AG04450 (cell line): ENCODE measurements around the gene RCAN1. TPM values are rescaled to one million over a fixed set of nuclear protein-coding genes. Genes with fewer than 3 reads are reported as not detected.

Experiments used
- CTCF ChIA-PET: fragments of 300-600, 350-600 bp; formaldehyde crosslinking; extraction: SDS; loops from one replicate; lab custom pipeline; 2022; ENCODE audit warnings: antibody characterized with exemption, inconsistent platforms; lab: Charles Lee
- POLR2A ChIA-PET: fragments of 350-600 bp; formaldehyde crosslinking; extraction: SDS; loops from one replicate; lab custom pipeline; 2021; ENCODE audit warnings: antibody characterized with exemption, inconsistent platforms; lab: Yijun Ruan, JAX
- DNase-seq: peaks from one replicate; pipeline ENCODE4 v3.0.0-alpha.2; 2011; ENCODE audit warnings: low read depth, low spot score
- H3K27ac ChIP-seq: one replicate; pipeline ENCODE4 v1.5.1; 2012; ENCODE audit warnings: low read depth, low read length, control low read depth
- H3K27me3 ChIP-seq: one replicate; pipeline ENCODE4 v1.6.0; 2012; ENCODE audit warnings: low read length; ENCODE audit not compliant: control insufficient read depth, insufficient read depth
- H3K4me3 ChIP-seq: 2 replicates; pipeline ENCODE4 v1.5.1; 2011; ENCODE audit warnings: mild to moderate bottlenecking, low read depth, low read length, control low read depth
- H3K9me3 ChIP-seq: 2 replicates; pipeline ENCODE4 v1.5.1; 2012; ENCODE audit warnings: low read length; ENCODE audit not compliant: control insufficient read depth, insufficient read depth
- polyA plus RNA-seq: library from polyadenylated mRNA; depleted of rRNA; stranded (reverse); fragments of >200 nt; gene quantifications from 2 replicates; pipeline ENCODE4 v1.2.3, GENCODE V29; 2011
- TF ChIP-seq, protein P1 (sequence below): IDR thresholded peaks from 2 replicates; pipeline ENCODE4 v1.5.1; 2011; ENCODE audit warnings: low read depth, low read length, control low read depth, inconsistent platforms

The RCAN1 gene
- polyA plus RNA-seq, 1 experiment, result 50.6 TPM

DNA sequence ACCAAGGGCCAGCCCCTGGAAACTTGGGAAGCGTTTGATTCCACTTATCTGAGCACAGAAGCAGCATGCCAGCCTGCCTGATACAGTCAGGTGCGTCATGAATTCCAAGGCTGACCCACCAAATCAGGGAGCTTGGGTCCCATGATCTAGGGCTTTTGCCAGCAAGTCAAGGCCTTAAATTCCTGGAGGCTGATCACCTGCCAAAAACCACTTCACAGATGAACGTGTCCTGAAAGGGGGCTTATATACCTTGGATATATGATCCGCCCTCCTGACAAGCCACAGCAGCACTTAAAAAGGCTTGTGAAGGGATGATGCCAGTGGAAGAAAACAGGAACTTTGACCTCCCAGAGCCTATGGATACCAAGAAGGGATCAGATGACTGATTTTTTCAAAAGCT is 29.9 kb upstream of the RCAN1 start:
- POLR2A ChIA-PET, result no interaction called here
- no peak overlapping the region for H3K4me3 ChIP-seq
- no peaks in the 10 kb centered on the region for H3K27me3 ChIP-seq
- TF ChIP-seq, protein P1, sequence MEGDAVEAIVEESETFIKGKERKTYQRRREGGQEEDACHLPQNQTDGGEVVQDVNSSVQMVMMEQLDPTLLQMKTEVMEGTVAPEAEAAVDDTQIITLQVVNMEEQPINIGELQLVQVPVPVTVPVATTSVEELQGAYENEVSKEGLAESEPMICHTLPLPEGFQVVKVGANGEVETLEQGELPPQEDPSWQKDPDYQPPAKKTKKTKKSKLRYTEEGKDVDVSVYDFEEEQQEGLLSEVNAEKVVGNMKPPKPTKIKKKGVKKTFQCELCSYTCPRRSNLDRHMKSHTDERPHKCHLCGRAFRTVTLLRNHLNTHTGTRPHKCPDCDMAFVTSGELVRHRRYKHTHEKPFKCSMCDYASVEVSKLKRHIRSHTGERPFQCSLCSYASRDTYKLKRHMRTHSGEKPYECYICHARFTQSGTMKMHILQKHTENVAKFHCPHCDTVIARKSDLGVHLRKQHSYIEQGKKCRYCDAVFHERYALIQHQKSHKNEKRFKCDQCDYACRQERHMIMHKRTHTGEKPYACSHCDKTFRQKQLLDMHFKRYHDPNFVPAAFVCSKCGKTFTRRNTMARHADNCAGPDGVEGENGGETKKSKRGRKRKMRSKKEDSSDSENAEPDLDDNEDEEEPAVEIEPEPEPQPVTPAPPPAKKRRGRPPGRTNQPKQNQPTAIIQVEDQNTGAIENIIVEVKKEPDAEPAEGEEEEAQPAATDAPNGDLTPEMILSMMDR, result no peak
- no peak for DNase-seq
- CTCF ChIA-PET, result no interaction called here
- H3K9me3 ChIP-seq, result no peaks in the 10 kb centered on the region
- H3K27ac ChIP-seq, result no peak overlapping the region

DNA sequence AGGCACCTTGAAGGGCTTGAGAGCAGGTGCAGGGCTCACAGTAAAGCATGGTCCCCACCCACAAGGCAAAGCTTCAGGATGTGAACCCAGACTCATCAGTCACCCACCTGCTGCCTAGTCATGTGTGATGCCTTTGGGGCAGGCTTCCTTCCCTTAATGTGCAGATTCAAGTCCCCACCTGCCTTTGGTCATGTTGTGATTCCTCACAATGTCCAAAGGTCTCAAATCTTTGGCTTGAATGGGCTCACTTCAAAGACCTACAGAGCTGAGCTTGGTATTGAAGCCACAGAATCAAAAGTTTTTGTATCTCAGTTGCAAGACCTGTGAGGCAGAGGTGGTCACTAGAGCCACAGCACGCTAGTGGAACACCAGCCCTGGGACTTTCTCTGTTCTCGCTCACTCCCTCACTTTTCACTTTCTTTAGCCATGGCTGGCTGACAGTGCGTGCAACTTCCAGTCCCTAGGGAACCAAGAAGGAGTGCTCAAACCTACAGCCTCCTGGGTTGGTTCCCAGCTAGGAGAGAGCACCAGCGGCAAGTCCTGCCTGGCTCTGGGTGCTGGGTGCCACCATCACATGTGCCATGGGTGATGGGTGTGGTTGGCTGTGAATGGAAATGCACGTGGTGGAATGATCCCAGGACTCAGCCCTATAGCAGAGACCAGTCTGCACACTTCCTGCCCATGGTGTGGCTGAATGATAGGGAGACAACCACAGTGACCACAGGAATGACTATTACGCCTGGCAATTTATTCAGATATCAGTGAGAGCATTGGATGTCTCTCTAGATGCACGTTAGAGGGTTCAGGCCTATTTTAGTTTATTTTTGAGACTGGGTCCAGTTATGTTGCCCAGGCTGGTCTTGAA is 27.5 kb upstream of the RCAN1 start:
- Histone ChIP-seq H3K27ac (no peak overlapping the region), H3K9me3 (no peaks in the 10 kb centered on the region), H3K27me3 (no peaks in the 10 kb centered on the region), H3K4me3 (no peak overlapping the region)
- CTCF ChIA-PET, result interaction anchor here (1.1 kb wide), 1 partner anchor 12 kb away, joined by 3 read pairs; no protein-coding TSS in a partner anchor
- TF ChIP-seq, protein P1, result no peak
- no peak for DNase-seq
- POLR2A ChIA-PET, result no interaction called here

DNA sequence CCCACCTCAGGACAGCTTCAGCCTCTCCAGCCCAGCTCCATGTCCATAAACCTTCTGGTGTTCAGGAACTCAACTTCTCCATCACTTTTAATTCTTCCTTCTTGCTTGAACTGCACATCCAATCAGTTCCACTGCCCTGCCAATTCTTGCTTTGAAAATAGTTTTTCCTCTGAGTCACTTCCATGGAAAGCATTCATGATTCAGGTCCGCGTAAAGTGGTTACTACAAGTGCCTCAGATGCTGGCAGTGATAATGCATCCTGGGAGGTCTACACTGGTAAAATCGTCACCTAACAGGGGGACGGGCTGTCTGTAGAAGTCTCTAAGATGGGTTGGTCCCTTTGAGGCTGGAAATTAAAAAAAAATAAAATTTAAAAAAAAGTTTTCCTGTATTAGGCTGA is 25.9 kb upstream of the RCAN1 start:
- no peaks in the 10 kb centered on the region for H3K9me3 ChIP-seq
- H3K4me3 ChIP-seq, result no peak overlapping the region
- TF ChIP-seq, protein P1, result no peak
- peaks cover 8% of the 10 kb centered on the region for H3K27me3 ChIP-seq
- POLR2A ChIA-PET, result interaction anchor here (0.7 kb wide), 1 partner anchor 692 kb away, joined by 3 read pairs; no protein-coding TSS in a partner anchor
- H3K27ac ChIP-seq, result peak overlapping the region; percentile 52
- DNase-seq, result peak; percentile 20
- CTCF ChIA-PET, result no interaction called here

DNA sequence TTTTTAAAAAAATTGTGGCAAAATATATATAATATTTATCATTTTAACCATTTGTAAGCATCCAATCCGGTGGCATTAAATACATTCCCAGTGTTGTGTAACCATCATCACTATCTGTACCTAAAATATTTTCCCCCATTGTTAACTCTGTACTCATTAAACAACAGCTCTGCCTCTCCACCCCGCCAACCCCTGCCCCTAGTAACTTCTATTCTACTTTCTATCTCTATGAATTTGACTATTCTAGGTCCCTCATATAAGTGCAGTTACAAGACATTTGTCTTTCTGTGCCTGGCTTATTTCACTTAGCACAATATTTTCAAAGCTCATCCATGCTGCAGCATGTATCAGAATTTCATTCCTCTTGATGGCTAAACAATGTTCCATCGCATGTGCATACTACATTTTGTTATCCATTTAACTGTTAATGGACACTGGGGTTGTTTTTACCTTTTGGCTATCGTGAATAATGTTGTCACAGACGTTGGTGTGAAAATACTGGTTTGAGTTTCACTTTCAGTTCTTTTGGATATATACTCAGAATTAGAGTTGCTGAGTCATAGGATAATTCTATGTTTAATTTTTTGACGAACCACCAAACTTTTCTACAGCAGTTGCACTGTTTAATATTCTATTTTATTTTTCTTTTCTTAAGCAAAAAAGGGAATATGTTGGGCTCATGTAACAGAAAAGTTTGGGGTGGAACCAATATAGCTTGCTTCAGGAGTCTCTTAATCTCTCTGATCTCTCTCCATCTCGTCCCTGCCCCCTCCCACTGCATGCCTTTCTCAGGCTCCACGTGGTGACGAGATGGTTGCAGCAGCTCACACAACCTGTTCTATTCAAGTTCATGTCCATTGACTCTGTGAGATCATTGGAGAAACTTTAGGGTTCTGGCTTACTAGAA is 25.2 kb upstream of the RCAN1 start:
- Histone ChIP-seq H3K27ac (peak overlapping the region; percentile 52), H3K4me3 (no peak overlapping the region), H3K9me3 (no peaks in the 10 kb centered on the region), H3K27me3 (peaks cover 12% of the 10 kb centered on the region)
- TF ChIP-seq, protein P1, result no peak
- ChIA-PET POLR2A (no interaction called here), CTCF (interaction anchor here (1.1 kb wide), 1 partner anchor 9 kb away, joined by 3 read pairs; no protein-coding TSS in a partner anchor)
- no peak for DNase-seq
